Esophagus squamous epithelium (tissue), 5 donors: ENCODE data around the gene THAP5. TPM values are rescaled to one million over a fixed set of nuclear protein-coding genes. Genes with fewer than 3 reads are reported as not detected.

Experiments
- DNase-seq: peaks from one replicate; lab custom pipeline; 2025; lab: John Stamatoyannopoulos, UW
- H3K27ac ChIP-seq, 4 donors: fragments of 200-600 bp; sonication (generic); one replicate each; pipeline ENCODE4 v1.5.1; 2016 to 2019; ENCODE audit warnings: mild to moderate bottlenecking in 1 of 4
- H3K27me3 ChIP-seq, 4 donors: fragments of 200-600 bp; sonication (generic); 1 replicate in 3 of 4; 2 replicates in 1 of 4; pipeline versions ENCODE4 v1.5.1 to v1.6.0; 2017 to 2021; ENCODE audit warnings: antibody characterized with exemption in 1 of 4
- H3K36me3 ChIP-seq, 3 donors: fragments of 200-600 bp; sonication (generic); one replicate each; pipeline ENCODE4 v1.5.1; 2016 to 2019
- H3K4me1 ChIP-seq, 3 donors: fragments of 200-600 bp; sonication (generic); one replicate each; pipeline ENCODE4 v1.5.1; 2017 to 2019
- H3K4me3 ChIP-seq, 4 donors: fragments of 200-600 bp; sonication (generic); 1 replicate in 3 of 4; 2 replicates in 1 of 4; pipeline ENCODE4 v1.5.1; 2016 to 2019; ENCODE audit warnings: mild to moderate bottlenecking in 2 of 4, moderate library complexity in 1 of 4
- H3K9me3 ChIP-seq, 3 donors: fragments of 200-600 bp; sonication (generic); one replicate each; pipeline ENCODE4 v1.5.1; 2016 to 2019
- CTCF ChIP-seq, 6 experiments: fragments of 450-650 bp in 4 of 6; fragments of 200-600 bp in 2 of 6; sonication (generic) in 2 of 6; IDR thresholded peaks; one replicate each; pipeline ENCODE4 v1.5.1; 2016 to 2019; ENCODE audit warnings: antibody characterized with exemption in 6 of 6, mild to moderate bottlenecking in 4 of 6, moderate library complexity in 4 of 6
- POLR2A ChIP-seq, 4 donors: fragments of 450-650 bp; IDR thresholded peaks; one replicate each; pipeline ENCODE4 v1.6.1; 2017; ENCODE audit warnings: antibody characterized with exemption in 4 of 4, mild to moderate bottlenecking in 4 of 4, moderate library complexity in 3 of 4
- WGBS, 2 donors: methylation state at CpG; one replicate each; pipeline ENCODE4 v1.1.5; 2018; 5-methylcytosine and 5-hydroxymethylcytosine counted together
- intact Hi-C: fragments of 100-400 bp; cut with DNase I; formaldehyde crosslinking; loops from one replicate; pipeline ENCODE4 v1.15.0; 2022
- total RNA-seq, 4 donors: library from RNA; depleted of rRNA; stranded (reverse); fragments of >200 nt; gene quantifications; one replicate each; pipeline ENCODE4 v1.1.0, GENCODE V29; 2016
- donor health status: DM: yes; HTN: yes; CAD: no.

The THAP5 gene
- total RNA-seq, 4 donors from 2014 or later: 7.7 to 19.7 (median 15.9) TPM

DNA sequence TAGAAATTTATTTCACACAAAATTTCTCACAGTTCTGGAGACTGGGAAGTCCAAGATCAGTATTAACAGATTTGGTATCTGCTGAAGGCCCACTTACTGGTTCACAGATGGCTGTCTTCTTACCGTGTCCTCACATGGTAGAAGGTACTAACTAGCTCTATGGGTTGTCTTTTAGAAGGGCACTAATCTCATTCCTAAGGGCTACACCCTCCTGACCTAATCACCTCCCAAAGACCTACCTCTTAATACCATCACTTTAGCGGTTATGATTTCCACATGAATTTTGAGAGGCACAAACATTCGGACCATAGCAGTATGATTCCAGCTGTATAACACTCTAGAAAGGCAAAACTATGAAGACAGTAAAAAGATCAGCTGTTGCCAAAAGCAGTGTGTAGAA, 51.6 kb downstream of the THAP5 start:
- H3K4me3 ChIP-seq: no peak overlapping the region
- H3K36me3 ChIP-seq: peaks cover 0 to 65% (median 7%) of the 10 kb centered on the region in 3 donors
- intact Hi-C loops: no loop called here
- H3K27ac ChIP-seq: no peak overlapping the region
- TF ChIP-seq CTCF (IDR thresholded peaks at IDR 0.05) (no peak), POLR2A (IDR thresholded peaks at IDR 0.05) (no peak)
- H3K9me3 ChIP-seq: no peaks in the 10 kb centered on the region
- WGBS, 2 donors: 96 to 97% methylated on average over 3 of the region's 3 CpGs
- H3K27me3 ChIP-seq: no peaks in the 10 kb centered on the region
- DNase-seq: no peak
- H3K4me1 ChIP-seq: peaks cover 0 to 21% (median 6%) of the 10 kb centered on the region in 3 donors

DNA sequence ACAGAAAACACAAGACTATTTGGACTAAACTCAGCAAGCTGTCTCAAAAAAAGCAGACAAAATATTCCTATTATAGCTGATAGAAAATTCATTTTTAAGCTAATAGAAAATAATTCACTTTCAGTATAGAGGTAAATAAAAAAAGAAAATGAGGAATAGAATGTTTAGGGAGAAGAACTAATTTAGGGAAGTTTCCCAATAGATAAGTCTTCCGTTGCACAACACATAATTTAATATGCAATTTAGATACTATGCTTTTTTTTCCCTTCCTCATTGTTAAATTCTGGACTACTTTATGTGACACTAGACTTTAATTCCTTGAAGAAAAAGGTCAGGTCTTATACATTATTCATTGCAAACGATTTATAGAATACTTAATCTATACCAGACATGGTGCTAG, 53.9 kb downstream of the THAP5 start:
- TF ChIP-seq POLR2A (IDR thresholded peaks at IDR 0.05) (no peak), CTCF (IDR thresholded peaks at IDR 0.05) (no peak)
- 69 to 75% methylated on average over 2 of the region's 2 CpGs for whole genome bisulfite sequencing, 2 donors
- Histone ChIP-seq H3K9me3 (no peaks in the 10 kb centered on the region), H3K4me3 (no peak overlapping the region), H3K27me3 (no peaks in the 10 kb centered on the region), H3K36me3 (peaks cover 0 to 87% (median 7%) of the 10 kb centered on the region in 3 donors), H3K27ac (no peak overlapping the region), H3K4me1 (peaks cover 0 to 15% (median 6%) of the 10 kb centered on the region in 3 donors)
- no peak for DNase-seq
- intact Hi-C loops: no loop called here

DNA sequence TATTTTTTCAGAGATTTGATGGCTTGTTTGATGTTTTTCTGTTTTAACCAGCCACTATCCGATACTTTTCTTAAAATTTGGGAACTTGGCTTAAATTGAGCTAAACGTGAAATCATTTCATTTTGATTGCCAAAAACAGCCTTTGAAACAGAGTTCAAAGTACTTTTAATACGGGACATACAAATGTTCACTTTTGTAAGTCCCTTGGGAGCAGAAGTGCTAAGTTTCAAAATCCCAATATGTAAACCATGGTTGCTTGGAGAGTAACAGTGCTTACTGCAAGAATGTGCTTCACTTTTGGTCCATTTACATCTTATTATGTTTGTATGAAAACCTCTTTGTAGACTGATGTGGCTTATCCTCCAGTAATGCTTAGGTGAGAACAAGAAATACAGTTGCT, 54.5 kb downstream of the THAP5 start:
- H3K36me3 ChIP-seq: peaks cover 0 to 88% (median 7%) of the 10 kb centered on the region in 3 donors
- WGBS, 2 donors: 63 to 67% methylated on average over 3 of the region's 3 CpGs

More for the DNA sequence above, 54.5 kb downstream of the THAP5 start:
- no peak for TF ChIP-seq POLR2A (IDR thresholded peaks at IDR 0.05)
- no peak for TF ChIP-seq CTCF (IDR thresholded peaks at IDR 0.05)
- intact Hi-C loops: no loop called here
- DNase-seq: no peak
- Histone ChIP-seq H3K27ac (no peak overlapping the region), H3K4me3 (no peak overlapping the region), H3K9me3 (no peaks in the 10 kb centered on the region), H3K27me3 (no peaks in the 10 kb centered on the region), H3K4me1 (peaks cover 0 to 9% (median 6%) of the 10 kb centered on the region in 3 donors)

Other genes with a start within 250 kb of the THAP5 start
- gene NRCAM, start 113.3 kb downstream of the THAP5 start, total RNA-seq: 1 to 10 TPM in 3 of 4 donors, not detected in 1; 1.5 to 9.8 (median 6.3) TPM
- 10 to 100 TPM; 15.8 to 30.7 (median 25.7) TPM for gene PNPLA8, start 43.6 kb downstream of the THAP5 start, total RNA-seq
- 10 to 100 TPM; 16.7 to 23.3 (median 17.5) TPM for gene DNAJB9, start 168 bp upstream of the THAP5 start, total RNA-seq